Measurements from ENCODE around the gene ZBTB4.

GRCh38 chr17:7442142-7442541 is 37.3 kb downstream of the ZBTB4 start:
- TF ChIP-seq JUNB (CRISPR knock-in tag; conservative IDR thresholded peaks at IDR 0.05) (no peak), PHF21A (IDR thresholded peaks at IDR 0.05; ENCODE audit: borderline replicate concordance, low read depth) (no peak), CTCF (IDR thresholded peaks at IDR 0.05 in 2 of 3, conservative IDR thresholded peaks at IDR 0.05 in 1 of 3; ENCODE audit: insufficient read depth in 2 of 3, low read depth in 1 of 3, low read length in 3 of 3) (no peak)
